Ramos (cell line): ENCODE measurements around the gene SASH3.

ENCODE experiments used
- in situ Hi-C: fragments of 300-500 bp; cut with MboI; formaldehyde crosslinking; loops from one replicate; pipeline ENCODE4 v1.14.3; 2022; ENCODE audit warnings: low sequenced_read_pairs; ENCODE audit not compliant: unreplicated experiment

The SASH3 gene

DNA sequence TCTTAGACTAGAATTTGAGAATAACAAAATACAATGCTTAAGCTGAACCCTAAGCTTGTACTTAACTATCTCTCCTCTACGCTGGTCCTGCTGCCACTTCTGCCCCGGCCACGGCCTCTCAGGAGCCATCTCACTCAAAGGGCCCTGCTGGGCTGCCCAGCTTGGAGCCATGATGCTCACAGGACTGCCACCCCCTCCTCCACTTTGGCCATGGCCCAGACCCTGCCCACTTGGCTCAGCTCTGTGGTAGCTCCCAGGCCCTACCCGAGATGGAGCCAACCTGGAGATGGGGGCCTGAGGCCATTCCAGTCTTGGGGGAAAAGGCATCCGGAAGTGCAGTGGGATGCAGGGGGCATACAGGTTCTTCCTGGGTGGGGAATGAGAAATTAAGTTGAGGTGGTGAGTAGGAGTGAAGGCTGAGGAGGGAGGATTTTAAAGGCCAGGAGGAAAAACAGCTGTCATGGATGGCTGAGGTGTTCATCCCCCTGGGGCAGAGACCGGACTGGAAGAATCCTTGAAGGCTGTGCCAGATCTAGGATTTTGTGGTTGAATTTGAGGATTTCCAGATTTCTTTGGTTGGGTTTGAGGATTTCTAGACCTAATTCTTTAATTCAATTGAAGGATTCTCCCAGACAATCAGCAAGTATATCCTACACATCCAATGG lies 824 bp downstream of the SASH3 start:
- in situ Hi-C loops: no loop called here

DNA sequence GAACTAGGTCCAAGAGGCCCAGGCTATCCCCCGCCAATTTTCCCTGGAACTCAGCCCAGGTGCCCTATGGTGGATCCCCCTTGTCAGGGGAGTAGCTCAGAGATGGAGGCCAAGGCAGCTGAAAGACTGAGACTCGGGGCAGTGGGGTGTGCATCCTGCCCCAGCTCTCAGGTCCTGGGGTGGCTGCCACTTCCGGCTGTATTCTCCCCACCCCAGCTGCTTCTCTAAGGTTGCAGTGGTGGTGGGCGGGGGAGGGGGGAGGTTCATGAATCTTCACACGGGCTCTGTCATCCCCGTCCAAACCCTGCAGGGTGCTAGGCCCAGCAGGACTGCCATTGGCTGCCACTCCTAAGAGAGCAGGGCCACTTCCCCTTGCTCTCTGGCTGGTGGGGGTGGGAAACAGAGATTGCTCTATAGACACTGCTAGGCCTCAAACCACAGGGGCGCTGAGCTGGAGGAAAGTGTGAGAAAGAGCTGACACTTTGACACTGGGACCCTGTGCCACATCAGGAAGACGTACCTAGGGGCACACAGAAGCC lies 1.5 kb downstream of the SASH3 start:
- in situ Hi-C loops: no loop called here

DNA sequence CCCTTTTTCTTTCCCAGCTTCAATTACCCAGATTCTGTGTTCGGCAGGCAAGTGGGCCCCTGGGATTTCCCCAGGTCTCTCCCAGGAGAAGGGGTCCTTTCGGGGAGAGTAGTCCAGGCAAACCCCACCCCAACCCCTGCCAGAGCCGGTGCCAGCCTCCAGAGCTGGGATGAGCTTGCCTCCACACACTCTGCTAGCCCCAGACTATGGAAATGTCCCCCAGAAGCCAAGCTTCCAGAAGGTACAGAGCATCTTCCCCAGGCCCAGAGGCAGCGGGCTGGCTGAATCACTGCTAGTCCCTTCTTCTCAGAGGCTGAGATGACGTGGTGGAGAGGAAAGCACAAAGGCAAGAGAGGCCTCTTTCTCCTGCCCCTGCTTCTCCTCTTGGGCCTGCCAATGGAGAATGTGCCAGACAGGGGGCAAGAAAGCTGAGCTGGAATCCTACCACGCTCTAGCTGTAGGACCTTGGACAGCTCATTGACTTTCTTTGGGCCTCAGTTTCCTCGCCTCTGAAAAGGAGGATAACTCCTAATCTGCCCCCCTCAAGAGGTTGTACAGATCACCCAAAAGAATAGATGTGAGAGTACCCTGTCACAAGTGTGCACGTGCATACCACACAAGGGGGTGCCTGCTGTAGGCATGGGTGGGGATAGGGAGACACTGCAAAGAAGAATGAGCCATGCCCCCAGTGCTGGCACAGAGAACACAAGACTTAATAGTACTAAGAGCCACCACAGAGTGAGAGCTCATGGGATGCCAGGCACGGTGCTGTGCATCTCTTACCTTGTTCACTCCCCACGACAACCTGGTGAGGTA lies 2.1 kb downstream of the SASH3 start:
- in situ Hi-C loops: no loop called here

DNA sequence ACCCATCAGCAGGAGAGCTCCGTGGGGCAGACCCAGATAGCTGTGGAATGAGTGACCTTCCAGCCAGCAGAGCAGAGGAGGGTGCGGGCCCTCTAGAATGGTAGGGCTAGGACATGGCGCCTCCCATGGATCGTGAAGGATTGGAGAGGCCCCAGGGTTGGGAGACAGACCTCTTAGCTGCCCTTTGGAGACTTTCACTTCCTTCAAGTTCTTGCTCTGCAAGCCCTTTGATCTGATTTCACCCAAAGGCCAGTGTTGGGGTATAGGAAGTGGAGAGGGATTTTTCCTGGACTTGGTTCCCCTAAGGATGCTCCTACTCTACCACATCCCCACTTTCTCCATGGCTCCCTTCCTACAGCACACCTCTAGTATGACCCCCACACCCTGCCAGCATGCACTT lies 3.0 kb downstream of the SASH3 start:
- in situ Hi-C loops: no loop called here

DNA sequence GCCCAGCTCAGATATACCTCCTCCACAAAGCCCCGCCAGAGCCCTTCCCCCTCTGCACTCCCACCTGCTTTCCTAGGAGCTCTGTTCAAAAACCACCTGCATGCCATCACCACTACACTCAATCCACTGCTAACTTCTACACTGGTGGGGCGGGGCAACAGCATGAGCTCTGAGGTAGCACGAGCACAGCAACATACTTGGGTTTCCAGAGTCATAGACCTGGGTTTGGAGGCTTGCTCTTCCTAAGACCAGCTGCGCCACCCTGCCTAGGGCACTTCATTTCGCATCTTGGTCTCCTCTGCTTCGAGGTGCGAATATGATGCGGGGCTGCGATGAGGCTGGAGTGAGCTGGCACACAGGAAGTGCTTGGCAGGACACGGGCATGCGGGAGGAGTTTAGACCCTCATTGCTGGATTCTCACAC lies 3.6 kb downstream of the SASH3 start:
- in situ Hi-C loops: no loop called here

DNA sequence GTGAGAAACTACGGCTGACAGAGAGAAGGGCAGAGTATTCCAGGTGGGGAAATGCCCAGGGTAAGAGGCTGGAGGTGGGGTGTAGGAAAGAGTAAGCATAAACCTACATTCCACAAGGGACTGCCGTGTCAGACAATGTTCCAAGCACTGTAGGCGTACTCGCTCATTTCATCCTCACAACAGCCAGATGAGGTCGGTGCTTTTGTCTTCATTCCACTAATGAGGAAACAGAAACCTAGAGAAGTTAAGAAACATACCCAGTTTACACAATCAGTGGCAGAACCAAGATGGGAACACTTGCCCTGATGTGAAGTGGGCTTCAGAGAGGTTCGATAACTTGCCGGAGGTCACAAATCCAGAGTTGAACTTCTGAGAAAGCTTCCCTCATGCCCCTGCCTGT lies 4.6 kb downstream of the SASH3 start:
- in situ Hi-C loops: no loop called here

DNA sequence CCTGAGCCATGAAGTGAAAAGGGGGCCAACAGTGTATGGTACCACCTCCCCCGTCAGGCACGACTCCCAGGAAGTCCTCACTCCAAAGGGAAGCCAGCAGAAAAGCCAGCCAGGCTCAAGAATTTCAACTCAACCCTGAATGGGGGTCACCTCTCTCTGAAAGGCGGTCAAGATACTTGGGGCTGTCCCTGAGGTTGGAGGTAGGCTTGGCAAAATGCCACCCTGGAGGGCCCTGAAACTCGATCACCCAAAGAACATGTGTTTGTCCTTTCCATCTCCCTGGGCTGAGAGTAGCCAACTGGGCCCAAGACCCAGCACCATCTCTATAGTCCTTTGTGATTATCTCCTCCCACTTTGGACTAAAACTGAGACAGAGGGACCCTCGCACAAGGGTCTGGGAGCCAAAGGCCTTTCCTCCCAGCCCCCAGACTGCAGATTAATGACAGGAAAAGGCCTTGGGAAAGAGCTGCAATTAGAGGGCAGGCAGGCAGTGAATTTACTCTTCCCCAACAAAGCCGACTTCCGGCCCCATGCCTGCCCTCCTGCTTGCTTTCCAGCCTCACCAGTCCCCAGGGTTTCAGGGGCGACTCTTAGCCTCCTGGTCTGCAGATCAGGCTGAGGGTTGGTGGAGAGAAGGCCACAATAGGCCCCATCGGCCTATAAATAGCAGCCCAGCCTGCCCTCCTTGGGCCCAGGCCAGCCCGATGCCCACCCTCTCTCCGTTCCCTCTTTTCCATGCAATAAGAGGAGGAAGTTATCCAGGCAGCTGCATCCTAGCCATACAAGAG lies 5.6 kb downstream of the SASH3 start:
- in situ Hi-C loops: no loop called here

DNA sequence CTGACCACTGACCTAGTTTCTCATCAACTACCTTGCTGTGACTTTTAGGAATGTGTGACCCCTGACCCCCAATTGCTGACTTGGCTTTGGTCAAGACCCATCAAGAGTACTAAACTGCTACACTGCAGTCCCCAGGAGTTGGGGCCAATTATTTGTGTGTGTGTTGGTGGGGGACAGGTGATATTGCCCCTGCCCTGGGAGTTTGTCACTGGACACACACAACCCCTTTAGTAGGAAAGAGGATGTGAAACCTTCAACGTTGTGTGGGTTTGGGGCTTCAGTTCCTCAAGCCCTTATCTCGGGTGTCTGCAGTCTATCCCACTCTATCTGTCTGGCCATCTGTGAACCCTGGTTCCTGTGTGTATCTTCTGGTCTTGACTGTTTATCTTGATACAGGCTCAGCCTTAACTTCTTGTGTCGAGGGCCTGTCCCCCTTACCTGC lies 6.5 kb downstream of the SASH3 start:
- in situ Hi-C loops: no loop called here

DNA sequence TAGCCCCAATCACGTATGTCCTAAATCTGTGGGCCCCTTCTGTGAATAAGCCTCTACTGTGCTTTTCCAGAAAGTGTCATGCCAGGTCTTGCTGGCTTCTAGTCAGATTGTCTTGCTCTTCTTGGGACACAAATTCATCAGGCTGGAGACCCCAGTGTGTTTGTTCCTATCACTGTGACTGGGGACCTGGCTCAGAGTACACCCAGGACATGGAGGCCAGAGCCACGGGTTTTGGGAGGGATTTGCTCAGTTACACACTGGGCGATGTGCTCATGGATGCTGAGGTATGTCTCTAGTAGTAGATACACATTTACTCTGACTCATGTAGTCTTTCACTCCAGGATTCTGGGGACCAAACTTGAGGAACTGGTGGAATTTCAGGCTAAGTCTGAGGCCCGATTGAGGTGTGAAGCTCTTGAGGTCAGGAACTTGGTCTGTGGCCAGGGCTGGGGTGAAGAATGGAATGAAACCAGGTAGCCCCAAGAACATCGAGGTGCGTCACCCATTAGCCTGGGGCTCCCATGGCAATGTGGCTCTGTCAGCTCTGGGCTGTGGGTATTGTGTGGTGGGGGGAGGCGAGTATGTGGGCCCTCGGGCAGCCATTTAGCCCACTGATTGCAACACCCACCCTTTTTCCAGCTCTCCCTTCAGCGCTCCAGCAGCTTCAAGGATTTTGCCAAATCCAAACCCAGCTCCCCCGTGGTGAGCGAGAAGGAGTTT lies 7.7 kb downstream of the SASH3 start:
- in situ Hi-C loops: no loop called here

DNA sequence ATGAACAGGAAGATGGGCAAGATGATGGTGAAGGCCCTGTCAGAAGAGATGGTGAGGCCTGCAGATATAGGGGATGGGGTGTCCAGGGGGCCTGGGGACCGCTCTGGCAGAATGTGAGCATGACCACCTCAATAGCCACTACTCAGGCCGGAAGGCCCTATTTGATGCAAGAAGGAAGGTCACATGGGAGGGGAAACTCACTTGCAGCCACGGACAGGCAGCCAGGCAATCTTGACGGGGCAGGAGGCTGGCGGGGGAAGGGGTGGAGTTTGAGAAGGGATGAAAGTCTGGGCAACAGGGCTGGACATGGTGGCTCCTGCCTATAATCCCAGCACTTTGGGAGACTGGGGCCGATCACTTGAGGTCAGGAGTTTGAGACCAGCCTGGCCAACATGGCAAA lies 8.8 kb downstream of the SASH3 start:
- in situ Hi-C loops: no loop called here

DNA sequence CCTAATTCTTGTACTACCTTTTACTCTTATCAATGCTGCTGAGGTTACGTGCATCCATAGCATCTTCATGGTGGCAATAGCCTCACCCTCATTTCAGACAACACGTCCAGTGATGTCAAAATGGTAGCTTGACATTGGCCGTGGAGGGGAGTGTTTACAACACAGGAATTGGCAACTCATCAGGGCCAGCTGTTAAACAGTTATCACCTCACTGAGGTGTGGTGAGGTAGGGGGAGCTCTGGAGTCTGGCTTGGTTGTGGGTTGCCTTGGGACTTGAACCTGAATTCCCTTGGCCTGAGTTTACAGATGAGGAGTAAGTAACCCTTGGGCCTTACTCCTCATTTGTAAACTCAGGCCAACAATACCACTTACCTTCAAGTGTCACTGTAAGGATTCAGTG lies 10.4 kb downstream of the SASH3 start:
- in situ Hi-C loops: no loop called here

DNA sequence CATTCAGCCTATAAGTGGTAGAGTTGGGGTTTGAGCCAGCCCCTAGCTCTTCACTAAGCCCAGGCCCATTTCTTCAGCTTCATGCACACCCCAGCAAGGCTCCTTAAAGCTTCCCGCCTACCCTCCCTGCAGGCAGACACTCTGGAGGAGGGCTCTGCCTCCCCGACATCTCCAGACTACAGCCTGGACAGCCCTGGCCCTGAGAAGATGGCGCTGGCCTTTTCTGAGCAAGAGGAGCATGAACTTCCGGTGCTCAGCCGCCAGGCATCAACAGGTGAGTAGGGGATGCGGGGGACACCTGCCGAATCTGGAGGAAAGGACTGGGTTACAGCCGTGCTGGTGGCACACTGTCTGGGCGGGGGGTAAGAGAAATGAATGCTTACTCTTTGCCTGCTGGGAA lies 11.1 kb downstream of the SASH3 start:
- in situ Hi-C loops: no loop called here

DNA sequence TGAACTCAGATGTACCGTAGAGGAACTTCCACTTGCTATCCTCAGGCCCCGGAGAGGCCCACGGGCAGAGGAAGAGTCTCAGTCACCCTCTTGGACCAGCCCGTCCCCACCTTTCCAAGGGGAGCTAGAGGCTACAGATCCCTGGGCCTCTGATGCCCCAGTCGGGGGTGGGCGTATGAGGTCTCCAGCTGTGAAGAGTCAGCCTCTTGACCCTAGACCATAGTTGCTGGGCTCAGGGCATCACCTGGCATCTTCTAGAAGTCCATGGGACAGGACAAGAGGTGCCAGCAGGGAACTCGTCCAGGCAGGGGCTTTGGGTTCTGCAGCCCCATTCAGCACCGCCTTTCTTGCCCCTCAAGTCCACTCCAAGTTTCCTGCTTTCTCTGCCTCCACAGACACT lies 11.6 kb downstream of the SASH3 start:
- in situ Hi-C loops: no loop called here

DNA sequence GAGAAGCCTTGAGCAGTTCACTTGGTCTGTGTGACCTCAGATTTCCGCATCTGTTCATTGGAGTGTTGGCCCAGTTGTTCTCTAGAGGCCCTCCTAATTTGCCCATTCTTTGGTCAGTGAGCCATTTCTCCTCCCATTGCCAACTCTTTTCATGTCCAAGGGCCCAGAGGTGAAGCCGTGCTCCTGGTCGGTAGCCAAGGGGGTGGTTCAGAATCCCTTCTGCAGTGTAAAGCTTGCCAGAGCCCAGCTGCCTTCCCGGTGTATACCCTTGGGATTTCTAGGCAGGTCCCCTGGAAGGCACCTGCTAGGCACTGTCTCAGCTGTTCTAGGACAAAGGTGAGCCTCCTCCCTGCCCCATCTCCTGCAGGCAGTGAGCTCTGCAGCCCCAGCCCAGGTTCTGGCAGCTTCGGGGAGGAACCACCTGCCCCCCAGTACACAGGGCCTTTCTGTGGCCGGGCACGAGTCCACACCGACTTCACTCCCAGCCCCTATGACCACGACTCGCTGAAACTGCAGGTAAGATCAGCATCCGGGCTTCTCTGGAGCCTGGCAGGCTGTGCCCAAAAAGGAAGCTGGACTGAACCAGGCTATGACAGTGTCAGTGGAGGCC lies 12.3 kb downstream of the SASH3 start:
- in situ Hi-C loops: no loop called here

DNA sequence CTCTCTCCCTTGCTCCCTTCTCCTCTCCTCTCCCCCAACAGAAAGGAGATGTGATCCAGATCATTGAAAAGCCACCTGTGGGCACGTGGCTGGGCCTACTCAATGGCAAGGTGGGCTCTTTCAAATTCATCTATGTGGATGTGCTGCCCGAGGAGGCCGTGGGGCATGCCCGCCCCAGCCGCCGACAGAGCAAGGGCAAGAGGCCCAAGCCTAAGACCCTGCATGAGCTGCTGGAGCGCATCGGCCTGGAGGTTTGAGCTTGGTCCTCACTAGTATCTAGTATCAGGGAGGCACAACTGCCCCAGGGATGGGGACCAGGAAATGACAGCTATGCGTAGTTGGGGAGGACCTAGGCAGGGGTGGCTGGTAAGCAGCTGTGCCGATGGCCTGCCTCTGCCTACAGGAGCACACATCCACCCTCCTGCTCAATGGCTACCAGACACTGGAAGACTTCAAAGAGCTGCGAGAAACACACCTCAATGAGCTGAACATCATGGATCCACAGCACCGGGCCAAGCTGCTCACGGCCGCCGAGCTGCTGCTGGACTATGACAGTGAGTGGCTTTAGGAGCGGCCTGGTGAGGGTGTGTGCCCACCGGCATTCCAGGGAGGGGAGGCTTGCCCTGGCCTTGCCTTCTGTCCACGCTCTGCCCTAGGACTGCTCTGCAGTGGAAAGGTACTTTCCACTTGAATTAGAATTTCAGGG lies 13.0 kb downstream of the SASH3 start:
- in situ Hi-C loops: no loop called here

DNA sequence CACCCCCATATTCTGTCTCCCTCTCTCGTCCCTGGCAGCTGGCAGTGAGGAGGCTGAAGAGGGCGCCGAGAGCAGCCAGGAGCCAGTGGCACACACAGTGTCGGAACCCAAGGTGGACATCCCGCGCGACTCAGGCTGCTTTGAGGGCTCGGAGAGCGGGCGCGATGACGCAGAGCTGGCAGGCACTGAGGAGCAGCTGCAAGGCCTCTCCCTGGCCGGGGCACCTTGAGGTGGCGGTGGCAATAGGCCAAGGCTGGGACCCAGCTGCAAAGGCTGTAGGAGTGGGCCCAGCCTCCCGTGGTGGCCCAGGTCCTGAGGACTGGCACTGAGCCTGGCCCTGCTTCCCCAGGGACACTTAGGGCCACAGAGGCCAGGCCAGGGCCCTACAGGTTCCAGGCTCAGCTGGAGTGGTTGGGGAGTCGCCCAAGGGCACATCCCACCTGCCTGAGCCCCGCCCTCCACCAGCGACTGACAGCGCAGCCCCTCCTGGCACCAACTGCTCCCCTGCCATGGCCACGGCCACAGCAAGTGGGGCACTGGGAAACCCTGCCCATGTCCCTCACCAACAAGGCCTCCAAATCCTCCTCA lies 13.9 kb downstream of the SASH3 start:
- in situ Hi-C loops: no loop called here

DNA sequence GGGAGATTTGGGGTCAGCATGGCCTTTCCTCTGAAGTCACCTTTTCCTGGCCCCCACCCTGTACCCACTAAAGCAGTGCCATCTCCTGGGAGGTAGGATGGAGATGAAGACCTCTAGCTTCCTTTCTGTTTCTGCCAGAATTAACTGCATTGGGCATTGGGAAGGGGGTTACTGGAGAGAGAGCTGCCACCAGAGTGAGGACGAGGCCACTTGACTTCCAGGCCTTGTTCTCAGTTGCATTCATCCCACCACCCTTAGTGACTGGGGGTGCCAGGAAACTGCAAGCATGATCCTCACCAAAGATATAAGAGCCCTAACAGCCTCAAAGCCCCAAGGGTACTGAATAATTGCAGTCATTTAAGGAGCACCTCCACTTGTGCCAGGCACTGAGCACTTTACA lies 15.8 kb downstream of the SASH3 start:
- in situ Hi-C loops: no loop called here

DNA sequence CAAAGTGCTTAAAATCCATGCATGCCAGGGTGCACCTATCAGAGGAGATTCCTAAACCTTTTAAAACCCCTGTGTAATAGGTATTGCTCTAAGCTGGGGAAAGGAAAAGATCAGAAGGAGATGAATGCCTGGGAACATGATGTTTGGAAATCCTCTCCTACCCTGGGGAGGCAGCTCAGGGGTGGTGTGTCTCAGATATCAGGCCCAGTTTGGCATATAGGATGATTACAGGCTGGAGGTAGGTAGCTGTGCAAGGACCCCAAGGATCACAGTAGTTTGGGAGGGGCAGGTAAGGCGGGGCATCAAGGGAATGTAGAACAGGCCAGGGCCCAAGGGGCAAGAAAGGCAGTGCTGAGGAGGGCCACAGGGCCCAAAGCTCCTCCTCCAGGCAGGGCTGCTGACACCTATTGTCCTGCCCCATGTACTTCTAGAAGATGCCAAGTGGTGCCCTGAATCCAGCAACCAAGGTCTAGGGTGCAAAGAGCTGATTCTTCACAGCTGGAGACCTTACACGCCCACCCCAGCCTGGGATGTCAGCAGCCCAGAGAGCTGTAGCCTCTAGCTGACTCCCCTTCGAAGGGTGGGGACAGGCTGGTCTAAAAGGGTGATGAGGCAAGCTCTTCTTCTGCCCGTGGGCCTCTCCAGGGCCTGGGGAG lies 17.6 kb downstream of the SASH3 start:
- in situ Hi-C loops: no loop called here
